ENCODE data around the gene SCP2.

DNA sequence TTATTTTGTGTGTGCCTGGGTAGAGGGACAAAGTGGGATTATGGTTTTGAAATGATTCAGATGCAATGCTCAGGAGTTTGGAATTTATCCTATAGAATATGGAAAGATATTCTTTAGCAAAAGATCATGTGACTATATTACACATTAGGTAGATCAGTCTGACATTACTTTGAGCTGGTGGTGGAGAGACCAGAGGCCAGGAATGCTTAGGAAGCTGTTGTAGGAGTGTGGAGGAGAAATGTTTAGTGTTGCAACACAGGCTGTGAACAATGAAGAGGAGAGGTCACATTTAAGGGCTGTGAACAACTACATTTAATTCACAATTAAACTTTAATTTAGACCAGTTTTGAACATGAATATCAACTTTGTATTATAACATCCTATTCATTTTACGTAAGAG, 89.6 kb downstream of the SCP2 start:
- no peak for TF ChIP-seq POLR2A (IDR thresholded peaks at IDR 0.05)
- TF ChIP-seq CTCF (IDR thresholded peaks at IDR 0.05): no peak

All from right lobe of liver (tissue), 4 donors.